CD4-positive, alpha-beta T cell (primary cell): ENCODE data around the gene UNC13D. TPM values are rescaled to one million over a fixed set of nuclear protein-coding genes. Genes with fewer than 3 reads are reported as not detected.
A peak's percentile ranks its signal among the peaks of the same experiment; 100 is the strongest.
"Not testable (repeated sequence)": the region's sequence is repeated elsewhere in the genome, so short reads cannot be mapped to it uniquely, and the experiment has no call there.

ENCODE experiments used
- ATAC-seq: fragments of 200-7000 bp; cut with Tn5 transposase; one replicate; pipeline ENCODE4 v1.10.0; 2022; ENCODE audit warnings: mild to moderate bottlenecking; ENCODE audit not compliant: poor library complexity
- CTCF ChIA-PET: fragments of 350-600 bp; sonication (Branson Sonifier 250); formaldehyde crosslinking; loops from one replicate; lab custom pipeline; 2021; ENCODE audit warnings: antibody characterized with exemption, inconsistent platforms; lab: Charles Lee
- POLR2A ChIA-PET: fragments of 350-600 bp; sonication (Branson Sonifier 250); formaldehyde crosslinking; loops from one replicate; lab custom pipeline; 2021; ENCODE audit warnings: antibody characterized with exemption, inconsistent platforms; lab: Charles Lee
- DNase-seq, 14 experiments: peaks; one replicate each; pipeline ENCODE4 v3.0.0-alpha.2; 2013 to 2020; ENCODE audit warnings: mixed read lengths in 2 of 14
- H3K27ac ChIP-seq, 2 donors: one replicate each; pipeline versions ENCODE4 v1.5.1 to v1.7.0; 2013; ENCODE audit warnings: low read length in 2 of 2, low read depth in 1 of 2, mild to moderate bottlenecking in 1 of 2
- H3K27me3 ChIP-seq, 2 experiments: 1 replicate in 1 of 2; 2 replicates in 1 of 2; pipeline versions ENCODE4 v1.6.1 to v1.7.0; 2013; ENCODE audit warnings: low read length in 2 of 2, control low read depth in 1 of 2, mild to moderate bottlenecking in 1 of 2, moderate library complexity in 1 of 2; ENCODE audit not compliant: insufficient read depth in 2 of 2, control insufficient read depth in 1 of 2
- H3K36me3 ChIP-seq: one replicate; pipeline ENCODE4 v1.6.1; 2013; ENCODE audit warnings: low read length, control low read depth; ENCODE audit not compliant: insufficient read depth
- H3K4me1 ChIP-seq: one replicate; pipeline ENCODE4 v1.6.1; 2013; ENCODE audit warnings: low read length, control low read depth; ENCODE audit not compliant: insufficient read depth
- H3K4me3 ChIP-seq: one replicate; pipeline ENCODE4 v1.5.1; 2013; ENCODE audit warnings: mild to moderate bottlenecking, low read length, moderate library complexity
- H3K9me3 ChIP-seq, 2 experiments: 1 replicate in 1 of 2; 2 replicates in 1 of 2; pipeline versions ENCODE4 v1.6.1 to v1.7.0; 2013; ENCODE audit warnings: low read length in 2 of 2, mild to moderate bottlenecking in 2 of 2, control low read depth in 1 of 2, moderate library complexity in 1 of 2; ENCODE audit not compliant: control insufficient read depth in 1 of 2, insufficient read depth in 1 of 2
- H3K27ac Mint-ChIP-seq: one replicate; pipeline ENCODE4 v1.8.0; 2020; ENCODE audit warnings: mixed read lengths
- H3K27me3 Mint-ChIP-seq: one replicate; pipeline ENCODE4 v1.8.0; 2021; ENCODE audit warnings: mixed read lengths
- H3K36me3 Mint-ChIP-seq: one replicate; pipeline ENCODE4 v1.8.0; 2021; ENCODE audit warnings: low read depth, mixed read lengths
- H3K4me1 Mint-ChIP-seq: one replicate; pipeline ENCODE4 v1.8.0; 2021; ENCODE audit warnings: low read depth, mixed read lengths
- H3K4me3 Mint-ChIP-seq: one replicate; pipeline ENCODE4 v1.8.0; 2020; ENCODE audit warnings: mild to moderate bottlenecking, mixed read lengths
- H3K9me3 Mint-ChIP-seq: one replicate; pipeline ENCODE4 v1.8.0; 2020; ENCODE audit warnings: mixed read lengths
- intact Hi-C, 2 experiments: fragments of 100-400 bp; cut with DNase I in 1 of 2; cut with micrococcal nuclease in 1 of 2; formaldehyde crosslinking; loops; one replicate each; pipeline versions ENCODE4 v1.15.1 to v1.9.0; 2023 to 2025; cut with DNase I, micrococcal nuclease
- total RNA-seq, 174 experiments: library from RNA in 2 of 174; stranded (reverse) in 2 of 174; gene quantifications; one replicate each; pipeline ENCODE4 v1.2.3 and lab custom pipeline; 2021 to 2026
- TF ChIP-seq, protein P1 (sequence below): fragments of 200-600 bp; IDR thresholded peaks from one replicate; pipeline ENCODE4 v1.8.0; 2022; ENCODE audit warnings: antibody characterized with exemption, mild to moderate bottlenecking

Gene UNC13D
- total RNA-seq, 2 experiments from 2014 or later: 110 to 112 TPM

- TF ChIP-seq, protein P1, sequence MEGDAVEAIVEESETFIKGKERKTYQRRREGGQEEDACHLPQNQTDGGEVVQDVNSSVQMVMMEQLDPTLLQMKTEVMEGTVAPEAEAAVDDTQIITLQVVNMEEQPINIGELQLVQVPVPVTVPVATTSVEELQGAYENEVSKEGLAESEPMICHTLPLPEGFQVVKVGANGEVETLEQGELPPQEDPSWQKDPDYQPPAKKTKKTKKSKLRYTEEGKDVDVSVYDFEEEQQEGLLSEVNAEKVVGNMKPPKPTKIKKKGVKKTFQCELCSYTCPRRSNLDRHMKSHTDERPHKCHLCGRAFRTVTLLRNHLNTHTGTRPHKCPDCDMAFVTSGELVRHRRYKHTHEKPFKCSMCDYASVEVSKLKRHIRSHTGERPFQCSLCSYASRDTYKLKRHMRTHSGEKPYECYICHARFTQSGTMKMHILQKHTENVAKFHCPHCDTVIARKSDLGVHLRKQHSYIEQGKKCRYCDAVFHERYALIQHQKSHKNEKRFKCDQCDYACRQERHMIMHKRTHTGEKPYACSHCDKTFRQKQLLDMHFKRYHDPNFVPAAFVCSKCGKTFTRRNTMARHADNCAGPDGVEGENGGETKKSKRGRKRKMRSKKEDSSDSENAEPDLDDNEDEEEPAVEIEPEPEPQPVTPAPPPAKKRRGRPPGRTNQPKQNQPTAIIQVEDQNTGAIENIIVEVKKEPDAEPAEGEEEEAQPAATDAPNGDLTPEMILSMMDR: no peak
- H3K9me3 Mint-ChIP-seq: no peaks in the 10 kb centered on the region
- ChIA-PET CTCF (interaction anchor here (0.9 to 1.9 kb wide), 4 partner anchors 12 to 120 kb away, joined by 3 to 8 read pairs (median 4); partner anchors contain the start of gene WBP2), POLR2A (interaction anchor here (1.2 to 10.9 kb wide), 5 partner anchors 12 to 89 kb away, joined by 5 to 230 read pairs (median 10); partner anchors contain the start of genes TRIM65, UNK and WBP2)
- peak overlapping the region; percentile 54 for H3K4me3 Mint-ChIP-seq
- Histone ChIP-seq H3K27ac (peak overlapping the region; percentile 17 to 81), H3K4me3 (no peak overlapping the region), H3K4me1 (peaks cover 54% of the 10 kb centered on the region), H3K27me3 (no peaks in the 10 kb centered on the region), H3K9me3 (no peaks in the 10 kb centered on the region), H3K36me3 (peaks cover 6% of the 10 kb centered on the region)
- intact Hi-C loops: no loop called here
- H3K36me3 Mint-ChIP-seq: peaks cover 5% of the 10 kb centered on the region
- ATAC-seq (no peak), DNase-seq (no peak)
- H3K27ac Mint-ChIP-seq: peak overlapping the region; percentile 90
- H3K4me1 Mint-ChIP-seq: peaks cover 52% of the 10 kb centered on the region
- no peaks in the 10 kb centered on the region for H3K27me3 Mint-ChIP-seq
These were observed 29.6 kb upstream of the UNC13D start for GRCh38 chr17:75873587-75874322.

GRCh38 chr17:75872434-75873351 is 28.5 kb upstream of the UNC13D start:
- Histone ChIP-seq H3K4me1 (peaks cover 48% of the 10 kb centered on the region), H3K27ac (peak overlapping the region; percentile 69 to 81)
- peaks cover 47% of the 10 kb centered on the region for H3K4me1 Mint-ChIP-seq

DNA sequence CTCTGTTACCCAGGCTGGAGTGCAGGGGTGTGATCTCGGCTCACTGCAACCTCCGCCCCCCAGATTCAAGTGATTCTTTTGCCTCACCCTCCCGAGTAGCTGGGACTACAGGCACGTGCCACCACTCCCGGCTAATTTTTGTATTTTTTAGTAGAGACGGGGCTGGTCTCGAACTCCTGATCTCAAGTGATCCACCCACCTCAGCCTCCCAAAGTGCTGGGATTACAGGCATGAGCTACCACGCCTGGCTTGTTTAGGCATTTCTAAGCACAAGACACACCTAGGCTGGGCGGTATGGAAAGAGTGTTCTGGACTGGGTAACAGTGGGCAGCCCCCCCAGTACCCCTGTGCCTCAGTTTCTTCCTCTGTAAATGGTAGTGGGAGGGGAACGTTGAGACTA is 26.0 kb upstream of the UNC13D start:
- CTCF ChIA-PET, H3K27ac Mint-ChIP-seq, DNase-seq, intact Hi-C loops, H3K9me3 ChIP-seq, H3K27me3 Mint-ChIP-seq, H3K4me3 Mint-ChIP-seq, H3K9me3 Mint-ChIP-seq, H3K27ac ChIP-seq, H3K27me3 ChIP-seq, H3K36me3 ChIP-seq, POLR2A ChIA-PET, ATAC-seq, H3K4me3 ChIP-seq, H3K36me3 Mint-ChIP-seq: not testable (repeated sequence)
- H3K4me1 ChIP-seq: peaks cover 26% of the 10 kb centered on the region
- H3K4me1 Mint-ChIP-seq: peaks cover 31% of the 10 kb centered on the region

More at GRCh38 chr17:75872434-75873351, 28.5 kb upstream of the UNC13D start:
- Mint-ChIP-seq H3K27ac (peak overlapping the region; percentile 90), H3K36me3 (peaks cover 5% of the 10 kb centered on the region), H3K4me3 (peak overlapping the region; percentile 58), H3K9me3 (no peaks in the 10 kb centered on the region), H3K27me3 (no peaks in the 10 kb centered on the region)
- CTCF ChIA-PET: interaction anchor here (0.9 to 1.9 kb wide), 4 partner anchors 11 to 119 kb away, joined by 3 to 8 read pairs (median 4); partner anchors contain the start of gene WBP2
- intact Hi-C loops: no loop called here
- ATAC-seq (peak; percentile 65), DNase-seq (peak; percentile 56 to 87 (median 68))
- Histone ChIP-seq H3K4me3 (no peak overlapping the region), H3K27me3 (no peaks in the 10 kb centered on the region), H3K9me3 (no peaks in the 10 kb centered on the region), H3K36me3 (peaks cover 6% of the 10 kb centered on the region)
- TF ChIP-seq, protein P1: no peak
- POLR2A ChIA-PET: interaction anchor here (0.8 to 10.9 kb wide), 12 partner anchors 8 to 98 kb away, joined by 3 to 230 read pairs (median 4); partner anchors contain the start of genes TRIM65, UNK and WBP2
